HepG2 (cell line): ENCODE results near the gene ESYT2.

ENCODE experiments used
- BHLHE40 ChIP-seq: IDR thresholded peaks from 2 replicates; pipeline ENCODE4 v1.6.1; 2011; ENCODE audit warnings: low read length, improper control_type of control experiment
- CTCF ChIP-seq: sonication (generic); formaldehyde crosslinking; IDR thresholded peaks from 2 replicates; pipeline ENCODE4 v1.5.0; 2020; ENCODE audit warnings: mild to moderate bottlenecking, missing genetic modification reagents, moderate library complexity
- ELF1 ChIP-seq: sonication (generic); formaldehyde crosslinking; IDR thresholded peaks from 2 replicates; pipeline ENCODE4 v1.4.0; 2020; ENCODE audit warnings: missing genetic modification reagents
- KAT2B ChIP-seq: fragments of 150-350 bp; IDR thresholded peaks from 2 replicates; pipeline ENCODE4 v1.6.1; 2014; ENCODE audit warnings: low read depth, low read length, borderline replicate concordance

GRCh38 chr7:158754746-158755444, 74.4 kb downstream of the ESYT2 start:
- TF ChIP-seq ELF1: no peak
- TF ChIP-seq KAT2B: no peak
- no peak for TF ChIP-seq CTCF (CRISPR knock-in tag)
- no peak for TF ChIP-seq BHLHE40
